Measurements from ENCODE around the gene PTTG1IP.

The PTTG1IP gene, protein sequence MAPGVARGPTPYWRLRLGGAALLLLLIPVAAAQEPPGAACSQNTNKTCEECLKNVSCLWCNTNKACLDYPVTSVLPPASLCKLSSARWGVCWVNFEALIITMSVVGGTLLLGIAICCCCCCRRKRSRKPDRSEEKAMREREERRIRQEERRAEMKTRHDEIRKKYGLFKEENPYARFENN

DNA sequence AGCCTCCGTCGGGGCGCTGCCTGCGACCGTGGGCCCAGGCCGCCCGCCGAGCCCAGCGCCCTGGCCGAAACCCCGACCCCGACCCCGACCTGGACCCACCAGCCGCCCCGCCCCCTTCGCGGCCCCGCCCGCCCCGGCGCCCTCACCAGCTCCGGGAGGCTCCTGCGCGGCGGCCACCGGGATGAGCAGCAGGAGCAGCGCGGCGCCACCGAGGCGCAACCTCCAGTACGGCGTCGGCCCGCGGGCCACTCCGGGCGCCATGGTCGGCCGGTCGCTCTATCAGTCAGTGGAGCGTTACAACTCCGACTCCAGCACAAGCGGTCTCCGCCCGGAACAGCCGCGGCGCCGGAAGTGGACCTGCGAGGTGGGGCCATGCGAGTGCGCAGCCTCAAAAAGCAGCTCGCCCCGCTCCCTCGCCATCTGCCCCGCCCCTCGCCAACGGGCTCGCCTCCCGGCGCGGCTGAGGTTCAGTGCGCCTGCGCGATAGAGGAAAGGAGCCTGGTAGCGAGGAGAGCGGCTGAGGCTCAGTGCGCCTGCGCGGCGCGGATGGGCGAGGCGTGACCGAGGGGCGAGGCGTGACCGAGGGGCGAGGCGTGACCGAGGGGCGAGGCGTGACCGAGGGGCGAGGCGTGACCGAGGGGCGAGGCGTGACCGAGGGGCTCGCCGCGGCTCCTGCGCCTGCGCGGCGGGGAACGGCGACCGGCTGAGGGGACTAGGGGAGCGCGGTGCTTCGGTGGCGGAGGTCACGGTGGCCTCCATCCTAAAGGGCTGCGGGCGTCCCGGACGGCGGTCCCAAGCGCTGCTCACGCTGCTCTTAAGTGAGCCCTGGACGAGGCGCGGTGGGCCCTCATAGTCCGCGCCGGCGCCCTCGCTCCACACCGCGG, at the start of gene PTTG1IP:
PTTG1IP (minus strand) TSS at position 335 of the 884 bp plus-strand sequence; CDS start at position 261, 74 bp downstream.
- peak; percentile 98 for DNase-seq (ENCODE audit: low read depth, low spot score)
- TF ChIP-seq, protein P1, sequence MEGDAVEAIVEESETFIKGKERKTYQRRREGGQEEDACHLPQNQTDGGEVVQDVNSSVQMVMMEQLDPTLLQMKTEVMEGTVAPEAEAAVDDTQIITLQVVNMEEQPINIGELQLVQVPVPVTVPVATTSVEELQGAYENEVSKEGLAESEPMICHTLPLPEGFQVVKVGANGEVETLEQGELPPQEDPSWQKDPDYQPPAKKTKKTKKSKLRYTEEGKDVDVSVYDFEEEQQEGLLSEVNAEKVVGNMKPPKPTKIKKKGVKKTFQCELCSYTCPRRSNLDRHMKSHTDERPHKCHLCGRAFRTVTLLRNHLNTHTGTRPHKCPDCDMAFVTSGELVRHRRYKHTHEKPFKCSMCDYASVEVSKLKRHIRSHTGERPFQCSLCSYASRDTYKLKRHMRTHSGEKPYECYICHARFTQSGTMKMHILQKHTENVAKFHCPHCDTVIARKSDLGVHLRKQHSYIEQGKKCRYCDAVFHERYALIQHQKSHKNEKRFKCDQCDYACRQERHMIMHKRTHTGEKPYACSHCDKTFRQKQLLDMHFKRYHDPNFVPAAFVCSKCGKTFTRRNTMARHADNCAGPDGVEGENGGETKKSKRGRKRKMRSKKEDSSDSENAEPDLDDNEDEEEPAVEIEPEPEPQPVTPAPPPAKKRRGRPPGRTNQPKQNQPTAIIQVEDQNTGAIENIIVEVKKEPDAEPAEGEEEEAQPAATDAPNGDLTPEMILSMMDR (IDR thresholded peaks at IDR 0.05; ENCODE audit: low read depth, low read length), result no peak
- in situ Hi-C loops (cut with HindIII; ENCODE audit: low sequenced_read_pairs), result no loop called here
- H3K4me3 ChIP-seq (ENCODE audit: low read depth, low read length), result peak within 1 kb of the TSS; percentile 51

DNA sequence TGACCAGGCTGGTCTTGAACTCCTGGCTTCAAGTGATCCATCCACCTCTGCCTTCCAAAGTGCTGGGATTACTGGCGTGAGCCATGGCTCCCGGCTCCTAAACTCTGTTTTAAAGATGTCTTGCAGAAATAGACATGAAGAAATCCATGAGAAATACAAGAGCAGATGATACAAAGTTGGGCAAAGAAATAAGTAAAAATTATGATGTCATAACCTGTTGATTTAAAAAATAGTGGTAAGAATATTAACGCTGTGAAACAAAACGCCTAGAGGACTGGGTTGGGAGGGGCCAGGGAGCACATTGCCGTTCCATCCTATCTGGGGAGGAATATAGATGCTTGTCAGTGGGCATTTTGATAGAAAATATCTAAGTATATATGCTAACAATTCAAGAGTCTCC, 48.4 kb upstream of the PTTG1IP start:
- DNase-seq (ENCODE audit: low read depth, low spot score), result no peak
- in situ Hi-C loops (cut with HindIII; ENCODE audit: low sequenced_read_pairs), result no loop called here
- TF ChIP-seq, protein P1 (IDR thresholded peaks at IDR 0.05; ENCODE audit: low read depth, low read length), result no peak
- H3K4me3 ChIP-seq (ENCODE audit: low read depth, low read length), result no peak overlapping the region

DNA sequence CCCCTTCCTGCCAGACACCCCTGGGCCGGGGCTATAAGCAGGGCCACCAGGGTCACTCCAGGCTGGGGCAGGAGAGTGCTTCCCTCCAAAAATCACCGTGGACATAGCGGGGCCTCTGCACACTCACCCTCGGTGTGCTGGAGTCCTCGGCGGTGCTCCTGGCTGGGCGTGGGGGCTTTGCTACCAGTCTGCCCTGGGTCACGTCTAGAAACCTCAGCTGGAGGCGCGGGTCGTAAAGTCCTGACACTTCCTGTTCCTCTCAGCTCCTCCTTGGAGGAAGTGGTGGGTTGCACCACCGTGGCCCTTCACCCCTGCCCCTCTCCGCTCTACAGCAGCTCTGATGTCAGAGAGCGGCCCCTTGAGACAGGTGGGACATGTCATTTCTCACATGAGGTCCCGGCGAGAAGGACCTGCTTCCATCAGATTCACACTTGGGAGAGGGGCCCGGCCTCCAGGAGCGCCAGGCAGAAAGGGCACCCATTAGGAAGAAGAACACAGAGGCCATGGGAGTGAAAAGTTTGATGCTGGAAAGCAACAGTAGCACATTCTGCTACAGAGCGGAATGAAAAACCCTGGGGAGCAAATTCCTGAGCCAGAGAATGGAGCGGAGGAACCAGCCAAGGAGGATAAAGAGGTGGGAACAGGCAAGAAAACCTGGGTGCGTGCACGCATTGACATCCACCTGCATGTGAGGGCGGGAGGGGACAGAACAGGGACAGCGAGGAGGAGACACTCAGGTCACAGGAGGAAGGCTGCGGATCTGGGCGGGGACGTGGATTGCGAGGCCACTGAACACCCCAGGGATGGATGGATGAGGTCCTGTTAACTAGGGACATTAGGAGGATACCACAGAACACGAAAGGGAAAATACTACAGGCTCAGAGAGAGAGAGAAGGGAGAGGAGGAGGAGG, 47.5 kb upstream of the PTTG1IP start, which contains the start of gene ITGB2:
ITGB2 (minus strand) TSS at position 206 of the 911 bp plus-strand sequence. CDS start 10,117 bp downstream, outside the sequence.
- no peak within 1 kb of the TSS for H3K4me3 ChIP-seq (ENCODE audit: low read depth, low read length)
- TF ChIP-seq, protein P1 (IDR thresholded peaks at IDR 0.05; ENCODE audit: low read depth, low read length), result no peak
- no peak for DNase-seq (ENCODE audit: low read depth, low spot score)
- in situ Hi-C loops (cut with HindIII; ENCODE audit: low sequenced_read_pairs), result no loop called here

DNA sequence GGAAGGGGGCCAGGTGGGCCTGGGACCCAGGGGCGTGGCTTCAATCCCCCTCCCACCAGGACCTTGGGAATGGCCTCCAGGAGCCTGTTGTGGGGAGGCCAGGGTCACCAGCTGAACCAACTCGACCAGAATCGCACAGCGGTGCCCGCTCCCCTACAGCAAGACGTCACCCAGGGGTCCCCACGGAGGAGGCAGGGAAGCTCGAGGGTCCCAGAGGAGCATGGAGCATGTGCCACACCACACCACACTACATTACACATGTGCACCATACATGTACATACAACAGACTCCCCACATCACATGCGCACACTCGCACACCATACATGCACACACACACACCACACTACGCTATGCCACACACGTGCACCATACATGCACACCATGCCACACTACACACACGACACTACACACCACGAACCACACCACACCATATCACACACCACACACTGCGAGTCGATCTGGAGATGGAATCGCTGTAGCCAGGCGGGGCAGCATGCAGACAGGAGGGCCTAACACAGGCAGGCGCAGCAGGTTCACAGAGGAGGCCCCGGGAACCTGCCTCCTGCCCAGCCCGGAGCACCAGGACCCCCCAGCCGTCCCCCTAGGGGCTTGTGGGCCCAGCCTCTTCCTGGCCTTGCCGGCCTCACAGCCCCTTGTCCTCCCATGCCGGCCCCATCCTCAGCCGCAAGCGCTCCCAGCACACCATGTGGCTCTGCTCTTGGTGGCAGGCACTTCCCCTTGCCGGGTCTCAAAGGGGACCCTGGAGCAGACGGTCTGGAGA, 46.6 kb upstream of the PTTG1IP start:
- DNase-seq (ENCODE audit: low read depth, low spot score), result no peak
- in situ Hi-C loops (cut with HindIII; ENCODE audit: low sequenced_read_pairs), result no loop called here
- H3K4me3 ChIP-seq (ENCODE audit: low read depth, low read length), result no peak overlapping the region
- TF ChIP-seq, protein P1 (IDR thresholded peaks at IDR 0.05; ENCODE audit: low read depth, low read length), result no peak

DNA sequence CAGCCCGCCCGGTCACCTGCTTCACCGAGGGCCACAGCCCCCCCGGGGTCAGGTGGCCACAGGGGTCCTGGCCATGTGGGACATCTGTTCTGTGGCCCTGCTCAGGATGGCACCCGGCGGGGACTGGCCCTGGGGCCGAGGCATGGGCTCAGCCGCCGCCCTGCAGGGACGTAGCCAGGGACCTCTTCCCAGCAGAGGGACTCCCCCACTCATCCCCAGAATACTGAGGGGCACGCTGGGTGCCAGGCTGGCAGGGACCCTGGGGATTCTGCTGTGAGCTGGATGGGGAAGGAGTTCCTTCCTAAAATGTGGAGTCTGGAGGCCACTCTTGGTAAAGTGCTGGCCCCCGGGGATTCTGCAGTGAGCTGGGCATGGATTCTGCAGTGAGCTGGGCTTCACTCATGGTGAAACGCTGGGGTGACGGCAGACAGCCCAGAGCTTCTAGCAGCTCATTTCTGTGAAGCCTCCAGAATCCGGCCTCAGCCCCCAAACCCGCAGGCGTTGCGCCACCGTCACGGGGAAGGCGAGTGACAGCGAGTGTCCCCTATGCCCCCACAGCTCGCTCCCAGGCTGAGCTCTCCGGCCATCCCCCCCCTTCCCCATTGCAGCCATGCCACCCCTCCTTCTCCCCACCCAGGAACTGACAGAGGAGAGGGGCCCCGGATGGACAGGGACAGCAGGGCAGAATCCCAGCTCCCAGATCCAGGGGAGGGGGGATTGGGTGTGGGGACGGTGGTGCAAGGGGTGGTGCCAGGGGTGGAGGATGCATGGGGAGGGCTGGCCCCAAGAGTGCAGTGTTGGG, 45.8 kb upstream of the PTTG1IP start:
- in situ Hi-C loops (cut with HindIII; ENCODE audit: low sequenced_read_pairs), result no loop called here
- no peak overlapping the region for H3K4me3 ChIP-seq (ENCODE audit: low read depth, low read length)
- TF ChIP-seq, protein P1 (IDR thresholded peaks at IDR 0.05; ENCODE audit: low read depth, low read length), result no peak
- no peak for DNase-seq (ENCODE audit: low read depth, low spot score)

Measured in astrocyte of the spinal cord (primary cell).